SH-SY5Y (cell line): Measurements from ENCODE around the gene SCN1B.

Source experiments
- GATA2 ChIP-seq: IDR thresholded peaks from 2 replicates; pipeline ENCODE4 v1.6.1; 2011; ENCODE audit warnings: mild to moderate bottlenecking, low read depth, low read length
- GATA3 ChIP-seq: IDR thresholded peaks from 2 replicates; pipeline ENCODE4 v1.6.1; 2011; ENCODE audit warnings: low read depth, mild to moderate bottlenecking, low read length, moderate library complexity

DNA sequence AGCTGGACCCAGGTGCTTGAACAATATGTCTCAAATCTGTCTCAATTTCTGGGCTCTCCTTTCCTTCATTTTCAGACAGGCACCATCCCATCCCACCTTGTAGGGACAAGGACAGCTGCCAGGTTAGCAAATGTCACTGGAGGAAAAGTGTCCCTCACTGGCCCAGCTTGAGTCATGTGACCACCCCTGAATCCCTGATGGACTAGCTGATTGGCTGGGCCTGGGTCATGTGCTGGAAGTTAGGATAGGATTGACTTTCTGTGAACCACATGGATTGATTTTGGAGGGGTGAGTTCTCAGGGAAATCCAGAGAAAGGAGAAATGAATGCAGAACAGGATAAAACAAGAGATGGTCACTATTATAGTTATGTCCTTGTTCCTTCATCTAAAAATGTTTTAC lies 57.1 kb downstream of the SCN1B start:
- TF ChIP-seq GATA2 (no peak), GATA3 (no peak)
